ENCODE measurements around the gene MMP13.

GRCh38 chr11:102955624-102956023 is at the start of gene MMP13:
- TF ChIP-seq CTCF (IDR thresholded peaks at IDR 0.05; ENCODE audit: low read depth, low read length): no peak
- TF ChIP-seq EZH2phosphoT487 (IDR thresholded peaks at IDR 0.05; ENCODE audit: low read depth): no peak

Measured in OCI-LY3 (cell line).